WERI-Rb-1 (cell line): ENCODE results near the gene DGLUCY.
"Not testable (repeated sequence)": the region's sequence is repeated elsewhere in the genome, so short reads cannot be mapped to it uniquely, and the experiment has no call there.

Experiments used
- DNase-seq: peaks from one replicate; pipeline ENCODE4 v3.0.0-alpha.2; 2020
- H3K27ac ChIP-seq: fragments of 250-450 bp; sonication (Bioruptor Pico); 2 replicates; pipeline ENCODE4 v1.5.1; 2020; ENCODE audit warnings: mild to moderate bottlenecking, moderate library complexity
- H3K27me3 ChIP-seq: fragments of 250-450 bp; sonication (Bioruptor Pico); 2 replicates; pipeline ENCODE4 v1.5.1; 2021; ENCODE audit warnings: mild to moderate bottlenecking, low read depth, moderate library complexity; ENCODE audit not compliant: insufficient read depth, severe bottlenecking
- H3K36me3 ChIP-seq: fragments of 250-450 bp; sonication (Bioruptor Pico); 2 replicates; pipeline ENCODE4 v1.5.1; 2020; ENCODE audit warnings: mild to moderate bottlenecking, moderate library complexity
- H3K4me3 ChIP-seq: 2 replicates; pipeline ENCODE4 v1.5.1; 2011; ENCODE audit warnings: low read depth, mild to moderate bottlenecking, control low read depth, low read length
- H3K9me3 ChIP-seq: fragments of 250-450 bp; sonication (Bioruptor Pico); 2 replicates; pipeline ENCODE4 v1.5.1; 2021; ENCODE audit warnings: mild to moderate bottlenecking, moderate library complexity; ENCODE audit not compliant: severe bottlenecking
- TF ChIP-seq, protein P1 (sequence below): IDR thresholded peaks from 2 replicates; pipeline ENCODE4 v1.5.1; 2011; ENCODE audit warnings: low read depth, mild to moderate bottlenecking, control low read depth, inconsistent platforms, low read length

DGLUCY gene

DNA sequence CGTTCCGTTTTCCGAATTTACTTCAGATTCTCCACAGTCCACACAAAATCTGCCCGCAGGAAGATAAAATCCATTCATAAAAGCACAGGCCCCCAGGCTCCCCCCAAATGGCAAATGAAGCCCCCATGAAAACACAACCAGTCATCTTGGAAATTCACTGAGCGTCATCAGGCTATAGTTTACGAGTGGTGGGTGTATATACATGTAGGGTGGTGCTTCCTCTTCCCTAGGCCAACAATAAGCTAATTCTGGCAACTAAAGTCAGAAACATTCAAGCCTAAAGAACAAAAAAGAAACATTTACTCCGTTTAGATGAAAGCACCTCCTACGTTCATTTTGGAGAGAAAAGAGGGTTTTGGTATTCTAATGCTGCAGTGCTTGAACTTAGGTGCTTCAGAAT, 124.8 kb downstream of the DGLUCY start:
- Histone ChIP-seq H3K4me3 (no peak overlapping the region), H3K9me3 (no peaks in the 10 kb centered on the region), H3K27ac (no peak overlapping the region), H3K36me3 (no peaks in the 10 kb centered on the region), H3K27me3 (no peaks in the 10 kb centered on the region)
- TF ChIP-seq, protein P1, sequence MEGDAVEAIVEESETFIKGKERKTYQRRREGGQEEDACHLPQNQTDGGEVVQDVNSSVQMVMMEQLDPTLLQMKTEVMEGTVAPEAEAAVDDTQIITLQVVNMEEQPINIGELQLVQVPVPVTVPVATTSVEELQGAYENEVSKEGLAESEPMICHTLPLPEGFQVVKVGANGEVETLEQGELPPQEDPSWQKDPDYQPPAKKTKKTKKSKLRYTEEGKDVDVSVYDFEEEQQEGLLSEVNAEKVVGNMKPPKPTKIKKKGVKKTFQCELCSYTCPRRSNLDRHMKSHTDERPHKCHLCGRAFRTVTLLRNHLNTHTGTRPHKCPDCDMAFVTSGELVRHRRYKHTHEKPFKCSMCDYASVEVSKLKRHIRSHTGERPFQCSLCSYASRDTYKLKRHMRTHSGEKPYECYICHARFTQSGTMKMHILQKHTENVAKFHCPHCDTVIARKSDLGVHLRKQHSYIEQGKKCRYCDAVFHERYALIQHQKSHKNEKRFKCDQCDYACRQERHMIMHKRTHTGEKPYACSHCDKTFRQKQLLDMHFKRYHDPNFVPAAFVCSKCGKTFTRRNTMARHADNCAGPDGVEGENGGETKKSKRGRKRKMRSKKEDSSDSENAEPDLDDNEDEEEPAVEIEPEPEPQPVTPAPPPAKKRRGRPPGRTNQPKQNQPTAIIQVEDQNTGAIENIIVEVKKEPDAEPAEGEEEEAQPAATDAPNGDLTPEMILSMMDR = no peak
- DNase-seq = no peak

DNA sequence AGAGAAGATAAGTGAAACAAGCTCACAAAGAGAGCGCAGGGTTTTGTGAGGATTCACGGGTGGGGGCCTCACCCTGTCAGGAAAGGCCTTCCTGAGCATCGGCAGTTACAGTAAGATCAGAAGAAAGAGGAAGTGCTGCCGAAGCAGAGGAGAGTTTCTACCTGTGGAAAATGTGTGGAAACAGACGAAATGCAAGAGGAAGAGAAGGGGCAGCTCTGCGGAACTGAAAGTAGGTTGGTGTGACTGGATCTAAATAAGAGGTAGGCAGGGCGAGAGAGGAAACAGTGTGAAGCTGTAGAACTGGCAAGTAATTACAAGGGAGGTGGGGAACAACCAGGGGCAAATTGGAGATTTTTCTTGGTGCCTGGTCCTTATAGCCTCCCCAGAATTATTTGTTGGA, 128.0 kb downstream of the DGLUCY start:
- H3K36me3 ChIP-seq = no peaks in the 10 kb centered on the region
- no peaks in the 10 kb centered on the region for H3K9me3 ChIP-seq
- no peak for DNase-seq
- no peak overlapping the region for H3K27ac ChIP-seq
- H3K27me3 ChIP-seq = no peaks in the 10 kb centered on the region
- TF ChIP-seq, protein P1 = no peak
- no peak overlapping the region for H3K4me3 ChIP-seq

DNA sequence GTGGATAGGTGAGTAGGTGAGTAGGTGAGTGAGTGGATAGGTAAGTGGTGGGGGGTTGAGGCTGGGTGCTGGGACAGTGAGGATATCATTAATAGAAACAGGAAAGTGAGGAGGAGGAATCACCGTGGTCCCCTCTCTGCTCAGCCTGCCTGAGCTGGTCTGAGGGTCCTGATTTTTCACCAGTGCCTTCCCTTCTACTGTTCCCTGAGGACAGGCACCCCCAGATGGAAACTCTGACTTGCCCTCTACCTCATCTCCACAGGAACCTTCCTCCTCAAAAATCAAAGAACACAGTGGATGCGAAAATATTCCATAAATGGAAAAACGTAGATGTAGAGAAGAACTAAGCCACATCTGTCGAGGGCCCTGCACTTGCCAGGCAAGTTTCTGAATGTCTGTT, 128.8 kb downstream of the DGLUCY start:
- Histone ChIP-seq H3K36me3 (no peaks in the 10 kb centered on the region), H3K27me3 (no peaks in the 10 kb centered on the region), H3K4me3 (no peak overlapping the region), H3K9me3 (peaks cover 7% of the 10 kb centered on the region), H3K27ac (no peak overlapping the region)
- TF ChIP-seq, protein P1 = no peak
- no peak for DNase-seq

DNA sequence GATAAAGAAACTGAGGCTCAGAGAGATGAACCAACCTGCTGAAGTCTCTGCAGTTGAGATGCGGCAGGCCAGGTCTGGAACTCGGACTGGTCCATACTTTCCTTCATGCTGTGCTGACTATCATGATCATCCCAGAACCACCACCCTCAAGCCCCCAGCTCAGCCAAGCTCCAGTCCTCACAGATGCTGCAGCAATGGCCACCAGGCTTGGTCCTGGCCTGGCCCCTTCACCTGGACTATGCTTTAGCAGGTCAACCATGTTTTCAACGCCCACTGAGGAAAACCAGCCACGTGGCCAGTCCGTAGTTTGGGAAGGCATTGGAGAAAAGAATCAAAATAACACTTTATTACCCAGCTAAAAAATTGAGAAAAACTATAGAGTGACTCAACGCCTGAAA, 129.2 kb downstream of the DGLUCY start:
- Histone ChIP-seq H3K27ac (no peak overlapping the region), H3K36me3 (no peaks in the 10 kb centered on the region), H3K9me3 (peaks cover 7% of the 10 kb centered on the region), H3K27me3 (no peaks in the 10 kb centered on the region), H3K4me3 (no peak overlapping the region)
- DNase-seq = no peak
- TF ChIP-seq, protein P1 = no peak

DNA sequence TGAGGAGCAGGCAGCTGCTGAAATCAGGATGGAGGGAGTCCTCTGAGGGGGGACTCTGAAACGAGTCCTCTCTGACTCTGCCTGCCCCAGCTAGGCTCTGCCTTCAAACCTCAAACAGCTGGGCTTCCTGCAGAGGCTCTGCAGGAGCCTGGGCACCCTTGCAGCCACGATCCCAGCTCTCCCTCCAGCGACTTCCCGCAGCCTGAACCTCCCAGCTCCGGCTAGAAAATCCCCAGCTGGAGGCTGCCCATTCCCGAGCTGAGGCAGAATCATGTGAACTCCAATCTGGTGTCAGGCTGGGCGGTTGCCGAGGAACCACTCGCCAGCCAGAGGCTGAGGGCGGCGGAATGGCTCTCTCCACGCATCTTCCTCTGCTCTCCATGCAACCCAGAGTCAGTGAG, 130.6 kb downstream of the DGLUCY start, which contains the start of gene GPR68:
TSS of gene GPR68 (minus strand) at position 204 of the 401 bp plus-strand sequence. CDS start 9,654 bp downstream, outside the sequence.
- Histone ChIP-seq H3K27ac (no peak within 1 kb of the TSS), H3K27me3 (no peaks in the 10 kb centered on the region), H3K4me3 (no peak within 1 kb of the TSS), H3K9me3 (peaks cover 7% of the 10 kb centered on the region), H3K36me3 (no peaks in the 10 kb centered on the region)
- TF ChIP-seq, protein P1 = no peak
- DNase-seq = peak; percentile 62

- Histone ChIP-seq H3K4me3 (no peak overlapping the region), H3K36me3 (no peaks in the 10 kb centered on the region), H3K27ac (no peak overlapping the region), H3K9me3 (peaks cover 7% of the 10 kb centered on the region), H3K27me3 (no peaks in the 10 kb centered on the region)
- no peak for DNase-seq
- TF ChIP-seq, protein P1 = no peak
These were observed 131.2 kb downstream of the DGLUCY start for GRCh38 chr14:91245029-91245428.

DNA sequence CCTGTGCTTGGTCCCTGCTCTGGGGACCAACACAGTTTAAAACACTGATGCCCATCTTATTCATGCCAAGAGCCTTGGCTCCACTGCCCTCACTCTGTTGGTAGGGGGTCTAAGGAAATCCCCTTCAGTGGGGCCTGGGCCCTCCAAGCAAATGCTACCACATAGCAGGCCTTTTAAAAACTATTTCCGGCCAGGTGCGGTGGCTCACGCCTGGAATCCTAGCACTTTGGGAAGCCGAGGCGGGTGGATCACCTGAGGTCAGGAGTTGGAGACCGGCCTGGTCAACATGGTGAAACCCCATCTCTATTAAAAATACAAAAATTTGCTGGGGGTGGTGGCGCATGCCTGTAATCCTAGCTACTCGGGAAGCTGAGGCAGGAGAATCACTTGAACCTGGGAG, 131.7 kb downstream of the DGLUCY start:
- H3K27me3 ChIP-seq, H3K36me3 ChIP-seq, H3K9me3 ChIP-seq, DNase-seq, H3K27ac ChIP-seq, H3K4me3 ChIP-seq: not testable (repeated sequence)
